Activated CD8-positive, alpha-beta memory T cell treated with anti-CD3 and anti-CD28 coated beads, Interleukin-2, amount 10 ng/mL, durations not matched to agents 7 days and 5 days (primary cell): ENCODE results near the gene ZNF672. TPM values are rescaled to one million over a fixed set of nuclear protein-coding genes. Genes with fewer than 3 reads are reported as not detected.

Experiments used
- ATAC-seq: fragments of 150-1000 bp; cut with Tn5 transposase; one replicate; pipeline ENCODE4 v1.10.0; 2021; ENCODE audit warnings: moderate library complexity
- CTCF ChIA-PET: fragments of 350-600 bp; sonication (Branson Sonifier 250); formaldehyde crosslinking; loops from one replicate; lab custom pipeline; 2021; ENCODE audit warnings: antibody characterized with exemption; lab: Charles Lee
- DNase-seq: peaks from one replicate; pipeline ENCODE4 v3.0.0-alpha.2; 2020
- H3K27ac Mint-ChIP-seq: one replicate; pipeline ENCODE4 v1.8.0; 2021; ENCODE audit warnings: mild to moderate bottlenecking, mixed read lengths
- H3K27me3 Mint-ChIP-seq: one replicate; pipeline ENCODE4 v1.8.0; 2021; ENCODE audit warnings: mixed read lengths
- H3K36me3 Mint-ChIP-seq: one replicate; pipeline ENCODE4 v1.8.0; 2021; ENCODE audit warnings: mild to moderate bottlenecking, mixed read lengths
- H3K4me1 Mint-ChIP-seq: one replicate; pipeline ENCODE4 v1.8.0; 2021; ENCODE audit warnings: mixed read lengths
- H3K4me3 Mint-ChIP-seq: one replicate; pipeline ENCODE4 v1.8.0; 2021; ENCODE audit warnings: mild to moderate bottlenecking, moderate library complexity, mixed read lengths
- H3K9me3 Mint-ChIP-seq: one replicate; pipeline ENCODE4 v1.8.0; 2022; ENCODE audit warnings: low read depth, mixed read lengths
- total RNA-seq, 2 experiments: library from RNA; stranded (reverse); gene quantifications; one replicate each; pipeline ENCODE4 v1.2.3, GENCODE V29; 2021

The ZNF672 gene
- total RNA-seq, 2 experiments from 2014 or later: 53.8 to 72.3 TPM

DNA sequence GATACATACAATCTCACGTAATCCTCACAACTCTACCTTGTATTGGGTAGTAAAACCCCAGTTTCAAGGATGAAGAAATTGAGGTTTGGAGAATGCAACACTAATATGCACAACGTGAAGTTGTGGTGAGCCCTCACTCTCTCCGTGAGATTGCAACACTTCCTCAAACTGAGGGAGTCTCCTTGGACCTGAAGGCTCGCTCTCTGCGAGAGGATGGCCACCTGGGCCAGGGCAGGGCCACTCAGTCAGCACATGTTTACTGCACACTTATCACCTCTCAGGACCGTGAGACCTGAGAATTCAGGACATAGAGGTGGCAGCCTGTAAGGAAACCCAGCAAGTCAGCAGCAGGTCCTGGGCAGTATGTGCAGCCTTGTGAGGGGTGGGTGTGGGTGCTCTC is 21.0 kb upstream of the ZNF672 start:
- ATAC-seq (no peak), DNase-seq (peak; percentile 34)
- Mint-ChIP-seq H3K9me3 (no peaks in the 10 kb centered on the region), H3K27me3 (no peaks in the 10 kb centered on the region), H3K36me3 (peaks cover 27% of the 10 kb centered on the region), H3K27ac (no peak overlapping the region), H3K4me1 (peaks cover 31% of the 10 kb centered on the region), H3K4me3 (no peak overlapping the region)
- CTCF ChIA-PET: no interaction called here

DNA sequence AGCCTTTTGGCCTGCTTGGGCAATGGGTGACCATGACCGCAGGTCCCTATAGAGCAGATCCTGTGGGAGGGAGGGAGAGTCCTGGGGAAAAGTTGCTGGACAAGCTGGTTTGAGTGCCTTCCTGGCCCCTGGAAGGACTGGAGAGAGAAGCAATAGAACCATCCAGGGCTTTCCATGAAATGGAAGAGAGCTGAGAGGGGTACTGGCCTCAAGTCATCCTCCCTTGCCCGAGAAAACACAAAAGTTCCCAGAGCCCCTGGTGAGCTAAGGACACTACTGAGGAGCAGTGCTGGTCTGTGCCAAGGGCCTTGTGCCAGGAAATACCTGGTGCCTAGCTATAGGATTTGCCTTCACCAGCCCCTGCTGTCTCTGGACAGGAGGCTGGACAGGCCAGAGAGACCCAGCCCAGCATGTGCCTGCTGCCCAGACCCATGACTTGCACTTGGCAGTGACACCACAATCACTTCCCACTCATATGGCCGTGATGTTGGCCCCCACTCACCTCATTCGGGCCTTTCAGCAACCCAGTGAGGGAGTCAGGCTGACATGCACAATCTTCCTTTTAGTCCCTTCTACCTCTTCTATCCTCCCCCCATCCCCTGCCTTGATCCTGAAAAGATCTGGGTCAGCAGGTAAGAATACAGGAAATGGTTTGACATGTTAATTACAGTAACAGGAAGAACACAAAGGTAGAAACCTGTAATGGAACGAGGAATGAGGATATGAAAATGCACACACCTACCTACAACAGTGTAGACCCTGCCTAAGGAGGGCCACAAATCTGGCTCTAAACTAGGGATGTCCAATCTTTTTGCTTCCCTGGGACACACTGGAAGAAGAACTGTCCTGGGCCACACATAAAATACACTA is 19.3 kb upstream of the ZNF672 start:
- DNase-seq (peak; percentile 34), ATAC-seq (no peak)
- H3K27ac Mint-ChIP-seq: peak overlapping the region; percentile 13
- H3K27me3 Mint-ChIP-seq: no peaks in the 10 kb centered on the region
- no peak overlapping the region for H3K4me3 Mint-ChIP-seq
- CTCF ChIA-PET: no interaction called here
- H3K4me1 Mint-ChIP-seq: peaks cover 44% of the 10 kb centered on the region
- peaks cover 28% of the 10 kb centered on the region for H3K36me3 Mint-ChIP-seq
- H3K9me3 Mint-ChIP-seq: no peaks in the 10 kb centered on the region

DNA sequence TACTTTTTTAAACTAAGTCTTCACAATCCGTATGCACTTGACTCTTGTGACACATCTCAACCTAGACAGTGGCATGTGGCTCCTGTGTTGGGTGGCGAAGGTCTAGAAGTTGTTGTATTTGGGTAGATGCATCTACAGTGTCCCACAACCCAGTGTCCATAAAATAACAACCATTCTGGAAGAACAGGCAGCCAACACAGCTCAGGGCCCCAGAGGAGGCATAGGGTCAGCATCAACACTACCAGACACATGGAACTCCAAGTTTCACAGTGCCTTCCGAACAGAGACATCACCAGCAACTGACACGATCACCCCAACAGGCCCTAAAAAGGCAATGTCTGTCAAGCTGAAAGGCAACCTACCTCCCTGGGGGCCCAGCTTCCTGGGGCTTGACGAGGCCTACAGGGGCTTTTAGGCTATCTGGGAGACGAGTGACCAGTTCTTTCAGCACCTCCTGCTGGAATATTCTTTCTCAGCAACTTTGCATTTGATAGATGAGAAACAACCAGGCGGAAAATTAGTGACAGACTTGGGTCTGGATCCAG is 17.9 kb upstream of the ZNF672 start:
- no peak overlapping the region for H3K27ac Mint-ChIP-seq
- DNase-seq (peak; percentile 31), ATAC-seq (no peak)
- no peak overlapping the region for H3K4me3 Mint-ChIP-seq
- CTCF ChIA-PET: interaction anchor here (0.7 to 1.2 kb wide), 2 partner anchors 15 to 31 kb away, joined by 3 to 5 read pairs; no protein-coding TSS in a partner anchor
- no peaks in the 10 kb centered on the region for H3K27me3 Mint-ChIP-seq
- H3K9me3 Mint-ChIP-seq: no peaks in the 10 kb centered on the region
- H3K4me1 Mint-ChIP-seq: peaks cover 58% of the 10 kb centered on the region
- peaks cover 31% of the 10 kb centered on the region for H3K36me3 Mint-ChIP-seq

DNA sequence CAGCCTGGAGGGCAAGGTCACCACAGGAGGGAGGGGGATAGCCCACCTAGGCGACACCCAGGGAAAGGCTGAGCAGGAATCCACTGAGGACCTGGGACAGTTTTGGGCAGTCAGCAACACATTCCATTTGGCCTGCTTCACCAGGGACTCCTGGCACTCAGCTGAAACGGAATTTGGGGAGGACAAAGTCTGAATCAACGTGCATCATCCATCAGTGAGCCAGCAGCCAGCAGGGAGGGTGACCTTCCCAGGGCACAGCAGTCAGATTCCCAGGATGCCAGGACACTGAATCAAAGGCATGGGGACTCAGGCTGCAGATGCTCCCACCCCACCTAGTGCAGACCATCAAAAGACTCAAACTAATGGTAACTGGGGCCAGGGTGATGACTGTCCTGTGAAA is 16.9 kb upstream of the ZNF672 start:
- CTCF ChIA-PET: no interaction called here
- DNase-seq: peak; percentile 30

GRCh38 chr1:248821641-248822040 is 16.4 kb upstream of the ZNF672 start:
- CTCF ChIA-PET: no interaction called here
- no peak overlapping the region for H3K4me3 Mint-ChIP-seq
- H3K9me3 Mint-ChIP-seq: no peaks in the 10 kb centered on the region
- H3K27me3 Mint-ChIP-seq: no peaks in the 10 kb centered on the region
- peaks cover 24% of the 10 kb centered on the region for H3K36me3 Mint-ChIP-seq
- ATAC-seq (no peak), DNase-seq (peak; percentile 37)
- H3K4me1 Mint-ChIP-seq: peaks cover 59% of the 10 kb centered on the region
- no peak overlapping the region for H3K27ac Mint-ChIP-seq

More for the DNA sequence above, 16.9 kb upstream of the ZNF672 start:
- Mint-ChIP-seq H3K4me1 (peaks cover 62% of the 10 kb centered on the region), H3K27me3 (no peaks in the 10 kb centered on the region), H3K4me3 (no peak overlapping the region), H3K36me3 (peaks cover 25% of the 10 kb centered on the region), H3K27ac (no peak overlapping the region), H3K9me3 (no peaks in the 10 kb centered on the region)
- ATAC-seq: no peak

DNA sequence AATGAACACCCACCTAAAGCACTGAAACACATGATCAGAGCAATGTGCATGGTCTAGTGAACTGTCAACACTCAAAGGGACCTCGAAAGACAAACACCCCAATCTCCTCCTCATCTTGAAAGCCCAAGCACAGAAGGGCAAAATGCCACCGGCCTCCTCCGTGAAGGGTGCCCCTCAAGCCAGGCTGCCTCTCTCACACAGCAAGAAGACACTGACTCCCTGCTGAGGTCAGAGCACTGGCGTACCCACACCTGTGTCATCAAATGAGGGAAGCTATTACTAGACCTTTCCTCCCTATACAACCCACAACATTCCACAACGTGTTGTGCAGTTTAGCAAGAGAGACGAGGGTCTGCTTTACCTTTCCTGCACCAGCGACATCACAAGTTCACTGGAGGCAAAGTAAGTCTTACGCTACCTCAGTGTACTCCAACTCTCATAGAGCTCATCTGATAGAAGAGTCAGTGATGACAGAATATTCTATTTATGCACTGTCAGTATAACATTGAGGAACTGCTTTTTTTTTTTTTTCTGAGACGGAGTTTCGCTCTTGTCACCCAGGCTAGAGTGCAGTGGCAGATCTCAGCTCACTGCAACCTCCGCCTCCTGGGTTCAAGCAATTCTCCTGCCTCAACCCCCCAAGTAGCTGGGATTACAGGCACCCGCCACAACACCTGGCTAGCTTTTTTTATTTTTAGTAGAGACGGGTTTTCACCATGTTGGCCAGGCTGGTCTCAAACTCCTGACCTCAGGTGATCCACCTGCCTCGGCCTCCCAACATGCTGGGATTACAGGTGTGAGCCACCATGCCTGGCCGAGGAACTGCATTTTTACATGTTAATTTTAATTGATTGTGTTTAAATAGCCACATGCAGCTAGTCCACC is 15.6 kb upstream of the ZNF672 start:
- Mint-ChIP-seq H3K4me3 (no peak overlapping the region), H3K9me3 (no peaks in the 10 kb centered on the region), H3K4me1 (peaks cover 61% of the 10 kb centered on the region), H3K27me3 (no peaks in the 10 kb centered on the region), H3K27ac (no peak overlapping the region), H3K36me3 (peaks cover 24% of the 10 kb centered on the region)
- DNase-seq (peak; percentile 35), ATAC-seq (no peak)
- CTCF ChIA-PET: interaction anchor here (0.9 to 1.5 kb wide), 2 partner anchors 15 to 17 kb away, joined by 3 to 4 read pairs; no protein-coding TSS in a partner anchor

DNA sequence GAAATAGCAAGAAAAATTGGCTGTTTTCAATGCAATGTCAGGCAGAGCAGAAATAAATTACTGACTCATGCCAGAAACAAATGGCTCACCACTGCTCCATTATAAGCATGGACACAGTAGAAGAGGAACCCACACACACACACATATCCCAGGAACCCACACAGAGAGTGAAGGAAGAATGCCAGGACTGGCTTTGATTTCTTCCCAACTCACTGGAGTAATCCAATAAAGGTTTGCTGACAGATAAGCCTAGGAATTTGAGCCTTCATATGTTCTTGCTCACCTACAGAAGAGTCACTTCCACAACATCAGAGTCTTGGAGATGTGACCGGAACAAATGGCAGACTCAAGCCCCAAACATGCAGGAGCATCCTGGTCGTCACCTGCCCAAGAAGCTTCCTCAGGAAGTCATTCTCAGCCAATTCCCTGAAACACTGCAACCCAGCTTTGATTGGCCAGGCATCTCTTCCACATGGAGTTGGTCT is 14.5 kb upstream of the ZNF672 start:
- Mint-ChIP-seq H3K9me3 (no peaks in the 10 kb centered on the region), H3K4me3 (no peak overlapping the region), H3K36me3 (peaks cover 24% of the 10 kb centered on the region), H3K4me1 (peaks cover 61% of the 10 kb centered on the region), H3K27me3 (no peaks in the 10 kb centered on the region), H3K27ac (no peak overlapping the region)
- DNase-seq (no peak), ATAC-seq (no peak)
- CTCF ChIA-PET: interaction anchor here (1.5 kb wide), 1 partner anchor 16 kb away, joined by 4 read pairs; no protein-coding TSS in a partner anchor

GRCh38 chr1:248824301-248824700 is 13.7 kb upstream of the ZNF672 start:
- Mint-ChIP-seq H3K27me3 (no peaks in the 10 kb centered on the region), H3K9me3 (no peaks in the 10 kb centered on the region), H3K4me3 (peak overlapping the region; percentile 86), H3K27ac (peak overlapping the region; percentile 39), H3K4me1 (peaks cover 54% of the 10 kb centered on the region), H3K36me3 (peaks cover 20% of the 10 kb centered on the region)
- DNase-seq (no peak), ATAC-seq (no peak)
- CTCF ChIA-PET: interaction anchor here (1.8 kb wide), 1 partner anchor 35 kb away, joined by 5 read pairs; the partner anchor contains the start of gene ZNF692

DNA sequence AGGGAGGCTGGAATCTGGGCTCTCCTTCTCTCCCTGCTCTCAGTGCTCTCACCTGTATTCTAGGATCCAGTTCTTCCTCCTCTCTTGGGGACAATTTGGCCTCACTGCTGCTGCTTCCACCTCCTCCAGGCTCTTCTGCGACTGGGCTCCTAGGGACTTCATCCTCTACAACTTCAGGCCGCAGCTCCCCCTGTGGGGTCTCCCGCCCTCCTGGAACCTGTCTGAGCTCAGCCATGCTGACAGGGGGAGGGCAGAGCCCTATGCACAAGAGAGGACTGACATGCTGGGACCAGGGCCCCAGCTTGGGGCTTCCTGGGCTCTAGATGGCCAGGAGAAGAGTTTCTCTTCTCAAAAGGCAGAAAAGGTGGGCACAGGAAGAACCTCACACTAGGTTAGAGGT is 13.3 kb upstream of the ZNF672 start:
- no peak for DNase-seq
- H3K36me3 Mint-ChIP-seq: peaks cover 20% of the 10 kb centered on the region
- ATAC-seq: no peak
- CTCF ChIA-PET: interaction anchor here (1.3 to 4.9 kb wide), 3 partner anchors 13 to 99 kb away, joined by 3 to 57 read pairs (median 5); partner anchors contain the start of genes ZNF672 and ZNF692
- H3K4me3 Mint-ChIP-seq: peak overlapping the region; percentile 86
- peak overlapping the region; percentile 96 for H3K27ac Mint-ChIP-seq
- peaks cover 54% of the 10 kb centered on the region for H3K4me1 Mint-ChIP-seq
- H3K9me3 Mint-ChIP-seq: no peaks in the 10 kb centered on the region
- no peaks in the 10 kb centered on the region for H3K27me3 Mint-ChIP-seq

DNA sequence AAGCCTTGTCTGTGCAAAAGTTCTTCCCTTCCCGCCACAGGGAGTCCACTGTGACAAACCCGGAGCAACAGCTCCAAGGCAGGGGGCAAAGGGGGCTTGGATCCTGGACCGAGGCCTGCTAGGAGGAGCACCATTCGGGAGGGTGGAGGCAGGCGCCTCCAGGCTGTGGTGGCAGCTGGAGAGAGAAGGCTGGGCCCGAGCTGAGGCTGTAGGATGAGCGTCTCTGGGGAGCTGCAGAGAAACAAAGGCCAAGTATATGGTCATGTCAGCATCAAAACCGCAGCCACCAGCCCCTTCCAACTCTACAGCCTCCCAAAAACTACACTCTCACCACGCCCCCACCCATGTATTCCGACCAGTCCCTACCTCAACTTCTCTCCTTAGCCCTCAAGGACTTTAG is 12.9 kb upstream of the ZNF672 start:
- no peak for DNase-seq
- no peaks in the 10 kb centered on the region for H3K27me3 Mint-ChIP-seq
- CTCF ChIA-PET: interaction anchor here (1.3 to 4.9 kb wide), 5 partner anchors 13 to 100 kb away, joined by 3 to 57 read pairs (median 5); partner anchors contain the start of genes ZNF672 and ZNF692
- peaks cover 17% of the 10 kb centered on the region for H3K36me3 Mint-ChIP-seq
- peaks cover 51% of the 10 kb centered on the region for H3K4me1 Mint-ChIP-seq
- H3K9me3 Mint-ChIP-seq: no peaks in the 10 kb centered on the region
- peak overlapping the region; percentile 86 for H3K4me3 Mint-ChIP-seq
- H3K27ac Mint-ChIP-seq: peak overlapping the region; percentile 96
- ATAC-seq: no peak

- CTCF ChIA-PET: interaction anchor here (0.9 to 4.9 kb wide), 10 partner anchors 12 to 100 kb away, joined by 3 to 57 read pairs (median 6); partner anchors contain the start of genes PGBD2, ZNF672 and ZNF692
- ATAC-seq (peak; percentile 8), DNase-seq (no peak)
- peak overlapping the region; percentile 96 for H3K27ac Mint-ChIP-seq
- peaks cover 48% of the 10 kb centered on the region for H3K4me1 Mint-ChIP-seq
- H3K36me3 Mint-ChIP-seq: peaks cover 15% of the 10 kb centered on the region
- no peaks in the 10 kb centered on the region for H3K27me3 Mint-ChIP-seq
- H3K4me3 Mint-ChIP-seq: peak overlapping the region; percentile 86
- H3K9me3 Mint-ChIP-seq: no peaks in the 10 kb centered on the region
Measured at GRCh38 chr1:248825573-248825908, 12.5 kb upstream of the ZNF672 start.

DNA sequence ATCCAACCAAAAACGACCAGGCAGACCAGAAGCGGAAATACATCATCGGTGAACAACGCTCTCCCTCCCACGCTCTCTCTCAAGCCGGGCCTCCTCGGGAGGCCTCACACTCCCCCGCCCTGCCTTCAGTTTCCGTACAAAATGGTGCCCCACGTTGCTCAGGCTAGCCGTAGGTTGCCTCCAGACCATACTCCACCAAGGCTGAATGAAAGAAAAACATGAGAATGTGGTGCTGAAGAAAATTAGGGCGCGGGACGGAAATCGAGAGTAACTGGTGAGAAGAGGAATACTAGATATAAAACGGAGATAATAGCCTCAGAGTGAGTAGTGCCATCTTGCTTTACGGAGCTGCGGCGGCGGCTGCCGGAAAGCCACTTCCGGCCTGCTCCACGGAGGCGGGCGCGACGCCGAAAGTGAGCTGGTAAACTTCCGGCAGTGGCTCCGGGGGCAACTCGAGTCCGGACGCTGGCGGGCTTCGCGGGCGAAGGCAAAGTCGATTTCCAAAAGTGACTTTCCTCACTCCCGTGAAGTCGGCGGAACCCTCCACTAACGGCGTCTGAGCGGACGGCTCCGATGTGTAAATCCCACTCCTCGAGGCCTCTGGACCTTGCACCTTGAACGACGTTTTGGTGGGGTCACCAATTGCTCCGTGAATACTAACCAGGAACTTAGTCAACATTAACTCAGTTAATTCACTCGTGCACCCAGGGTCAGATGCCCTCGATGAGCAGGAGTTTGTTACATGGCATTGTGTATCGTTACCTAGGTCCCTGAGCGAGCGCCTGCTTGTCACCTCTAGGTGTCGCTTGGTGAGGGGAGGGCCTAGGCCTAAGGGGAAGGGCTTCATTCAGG is 11.9 kb upstream of the ZNF672 start, which contains the start of gene SH3BP5L:
Gene SH3BP5L (minus strand): TSS at position 7 of the 852 bp plus-strand sequence. CDS start 980 bp downstream, outside the sequence.
- peaks cover 48% of the 10 kb centered on the region for H3K4me1 Mint-ChIP-seq
- no peaks in the 10 kb centered on the region for H3K9me3 Mint-ChIP-seq
- no peaks in the 10 kb centered on the region for H3K27me3 Mint-ChIP-seq
- CTCF ChIA-PET: interaction anchor here (0.9 to 4.9 kb wide), 9 partner anchors 12 to 99 kb away, joined by 3 to 57 read pairs (median 6); partner anchors contain the start of genes PGBD2, ZNF672 and ZNF692
- peaks cover 15% of the 10 kb centered on the region for H3K36me3 Mint-ChIP-seq
- DNase-seq (peak; percentile 95), ATAC-seq (peak; percentile 90)
- peak within 1 kb of the TSS; percentile 96 for H3K27ac Mint-ChIP-seq
- peak within 1 kb of the TSS; percentile 86 for H3K4me3 Mint-ChIP-seq
